GM03348 (cell line): ENCODE results near the gene SLC12A9.
"Not testable (repeated sequence)": the region's sequence is repeated elsewhere in the genome, so short reads cannot be mapped to it uniquely, and the experiment has no call there.

Experiments used
- DNase-seq: peaks from one replicate; pipeline ENCODE4 v3.0.0; 2012; ENCODE audit warnings: low spot score

SLC12A9 gene

GRCh38 chr7:100895956-100896731, 43.6 kb downstream of the SLC12A9 start:
- peak; percentile 3 for DNase-seq

- DNase-seq = peak; percentile 68
Observed at GRCh38 chr7:100896732-100897608, 44.5 kb downstream of the SLC12A9 start.

GRCh38 chr7:100897772-100898454, 45.4 kb downstream of the SLC12A9 start:
- no peak for DNase-seq

- no peak for DNase-seq
Observed at GRCh38 chr7:100899432-100899831, 46.9 kb downstream of the SLC12A9 start.

- DNase-seq = no peak
Observed at GRCh38 chr7:100900978-100901377, 48.5 kb downstream of the SLC12A9 start.

GRCh38 chr7:100901921-100902332, 49.4 kb downstream of the SLC12A9 start:
- no peak for DNase-seq

- DNase-seq = no peak
Observed at GRCh38 chr7:100902638-100903037, 50.1 kb downstream of the SLC12A9 start.

GRCh38 chr7:100908512-100908911, 56.0 kb downstream of the SLC12A9 start:
- no peak for DNase-seq

GRCh38 chr7:100910443-100910842, 57.9 kb downstream of the SLC12A9 start:
- not testable (repeated sequence) for DNase-seq

- no peak for DNase-seq
Observed at GRCh38 chr7:100911484-100911883, 59.0 kb downstream of the SLC12A9 start.

- DNase-seq = no peak
Observed at GRCh38 chr7:100914208-100914878, 61.8 kb downstream of the SLC12A9 start.

- no peak for DNase-seq
Observed at GRCh38 chr7:100914879-100915447, 62.5 kb downstream of the SLC12A9 start.
